A549 (cell line): ENCODE measurements around the gene OR51F1.

Experiments
- CEBPB ChIP-seq, 2 experiments: fragments of >200 bp in 1 of 2; sonication (Bioruptor Twin) in 1 of 2; formaldehyde crosslinking in 1 of 2; IDR thresholded peaks; 2 replicates each; pipeline ENCODE4 v1.6.1; 2012 to 2016
- MYC ChIP-seq: IDR thresholded peaks from 2 replicates; pipeline ENCODE4 v1.6.1; 2012; ENCODE audit warnings: mild to moderate bottlenecking, inconsistent platforms, low read length, improper control_type of control experiment, borderline replicate concordance
- PHF8 ChIP-seq: fragments of 200-600 bp; sonication (generic); IDR thresholded peaks from 2 replicates; pipeline ENCODE4 v1.6.1; 2016; ENCODE audit warnings: low read depth, mild to moderate bottlenecking, antibody characterized with exemption, moderate library complexity, borderline replicate concordance
- TF ChIP-seq, protein P1 (sequence below): fragments of >200 bp; sonication (Bioruptor Twin); formaldehyde crosslinking; IDR thresholded peaks from 3 replicates; pipeline ENCODE4 v1.5.1; 2016

GRCh38 chr11:4763096-4763495, 6.6 kb downstream of the OR51F1 start:
- TF ChIP-seq, protein P1, sequence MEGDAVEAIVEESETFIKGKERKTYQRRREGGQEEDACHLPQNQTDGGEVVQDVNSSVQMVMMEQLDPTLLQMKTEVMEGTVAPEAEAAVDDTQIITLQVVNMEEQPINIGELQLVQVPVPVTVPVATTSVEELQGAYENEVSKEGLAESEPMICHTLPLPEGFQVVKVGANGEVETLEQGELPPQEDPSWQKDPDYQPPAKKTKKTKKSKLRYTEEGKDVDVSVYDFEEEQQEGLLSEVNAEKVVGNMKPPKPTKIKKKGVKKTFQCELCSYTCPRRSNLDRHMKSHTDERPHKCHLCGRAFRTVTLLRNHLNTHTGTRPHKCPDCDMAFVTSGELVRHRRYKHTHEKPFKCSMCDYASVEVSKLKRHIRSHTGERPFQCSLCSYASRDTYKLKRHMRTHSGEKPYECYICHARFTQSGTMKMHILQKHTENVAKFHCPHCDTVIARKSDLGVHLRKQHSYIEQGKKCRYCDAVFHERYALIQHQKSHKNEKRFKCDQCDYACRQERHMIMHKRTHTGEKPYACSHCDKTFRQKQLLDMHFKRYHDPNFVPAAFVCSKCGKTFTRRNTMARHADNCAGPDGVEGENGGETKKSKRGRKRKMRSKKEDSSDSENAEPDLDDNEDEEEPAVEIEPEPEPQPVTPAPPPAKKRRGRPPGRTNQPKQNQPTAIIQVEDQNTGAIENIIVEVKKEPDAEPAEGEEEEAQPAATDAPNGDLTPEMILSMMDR = no peak
- TF ChIP-seq CEBPB (IDR thresholded peaks at IDR 0.05) = no peak
- TF ChIP-seq MYC = no peak
- no peak for TF ChIP-seq PHF8
